Activated CD4-positive, alpha-beta T cell treated with anti-CD3 and anti-CD28 coated beads for 48 hours (primary cell): ENCODE data around the gene CCNDBP1.
"Not testable (repeated sequence)": the region's sequence is repeated elsewhere in the genome, so short reads cannot be mapped to it uniquely, and the experiment has no call there.

Source experiments
- DNase-seq: peaks from one replicate; pipeline ENCODE4 v3.0.0-alpha.2; 2020

Gene CCNDBP1

DNA sequence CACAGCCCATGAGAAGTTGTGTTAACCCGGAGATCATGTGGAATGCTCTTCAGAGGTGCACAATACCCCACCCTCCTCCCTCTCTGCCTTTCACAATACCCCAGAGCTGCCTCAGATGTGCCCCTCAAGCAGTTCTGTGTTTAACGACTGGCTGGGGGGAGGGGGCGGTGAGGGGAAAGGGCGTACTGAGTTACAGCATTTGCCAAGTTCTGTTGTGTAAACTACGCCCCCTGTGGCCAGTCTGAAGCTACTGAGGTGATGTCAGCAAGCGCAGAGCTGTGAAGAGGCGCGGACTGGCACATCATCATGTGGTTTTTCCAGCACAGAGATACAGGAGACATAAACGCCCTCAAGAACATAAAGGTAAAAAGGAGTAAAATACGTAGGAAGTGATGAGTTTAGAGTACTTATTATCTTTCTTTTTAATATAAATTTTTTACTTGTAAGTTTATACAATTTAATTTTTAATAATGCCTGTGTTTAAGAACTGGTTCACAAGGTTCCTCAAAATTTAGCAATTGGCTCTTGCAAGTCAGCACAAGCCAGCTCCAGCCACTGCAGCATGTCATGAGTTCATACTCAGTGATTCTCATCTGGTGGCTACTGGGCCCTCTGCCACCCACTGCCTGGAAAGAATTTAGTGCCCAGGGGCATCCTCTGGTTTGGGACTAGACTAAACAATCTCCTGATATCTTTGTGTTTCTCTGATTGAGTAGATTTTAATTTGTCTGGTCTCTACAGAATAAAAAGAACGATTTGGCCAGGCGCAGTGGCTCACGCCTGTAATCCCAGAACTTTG, 33.9 kb downstream of the CCNDBP1 start:
- peak; percentile 30 for DNase-seq

DNA sequence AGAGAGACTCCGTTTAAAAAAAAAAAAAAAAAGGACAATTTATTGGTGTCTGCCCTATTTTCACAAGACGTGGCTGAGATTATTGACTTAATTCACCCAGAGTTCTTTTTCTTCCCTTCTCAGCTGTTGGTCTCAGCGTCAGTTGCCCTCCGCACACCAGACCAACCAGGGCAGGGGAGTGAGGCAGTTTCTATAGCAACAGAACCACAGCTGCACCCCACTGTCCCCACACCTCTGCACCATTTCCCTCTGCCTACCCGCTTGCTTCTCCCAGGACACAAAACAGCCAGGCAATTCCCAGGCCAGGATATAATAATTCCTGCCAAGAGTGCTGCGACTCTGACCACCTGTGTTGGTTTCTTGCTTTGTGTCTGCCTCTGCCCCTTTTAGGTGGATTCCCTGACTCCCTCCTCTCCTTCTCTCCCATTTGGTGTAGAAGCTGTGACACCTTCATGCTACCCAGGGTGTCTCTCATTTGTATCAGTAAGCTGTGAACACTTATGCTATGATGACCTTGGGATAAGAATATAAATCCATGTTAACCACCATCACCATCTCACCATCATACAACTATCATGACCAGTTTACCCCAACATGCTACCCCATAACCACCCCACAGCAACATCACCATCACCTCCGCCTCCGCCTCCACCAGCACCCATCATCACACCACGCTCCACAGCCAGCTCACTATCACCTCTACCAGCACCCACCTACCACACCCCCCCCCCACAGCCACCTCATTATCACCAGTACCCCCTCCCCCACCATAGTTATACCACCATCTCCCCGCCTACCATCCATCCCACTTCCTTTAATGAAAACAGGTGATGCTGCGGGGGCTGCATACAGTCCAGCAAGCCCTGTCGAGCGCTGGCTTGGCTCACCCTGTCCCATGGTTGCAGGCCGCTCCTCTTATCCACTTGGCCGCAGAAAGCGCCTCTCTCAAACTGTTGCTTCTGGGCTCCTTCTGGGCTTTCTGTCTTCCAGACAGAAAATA, 35.0 kb downstream of the CCNDBP1 start:
- DNase-seq: no peak

DNA sequence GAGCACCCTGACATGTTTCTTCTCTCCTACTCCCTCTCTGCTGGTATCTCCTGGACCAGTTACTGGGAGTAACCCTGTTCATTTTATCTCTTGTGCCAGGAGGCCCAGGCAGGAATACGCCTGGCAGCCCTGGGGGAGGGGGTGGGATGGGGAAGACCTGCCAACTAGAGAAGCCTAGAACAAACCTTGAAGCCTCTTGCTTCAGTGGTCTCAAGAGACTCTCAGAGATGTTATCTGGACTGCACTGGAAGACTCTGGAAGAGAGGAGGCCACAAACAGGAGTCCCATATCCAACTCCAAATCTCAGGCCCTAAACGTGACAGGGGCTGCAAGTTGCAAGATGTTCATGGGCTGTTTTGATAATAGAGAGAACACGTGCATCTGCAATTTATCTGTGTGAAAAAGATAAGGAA, 35.8 kb downstream of the CCNDBP1 start, which contains the start of gene EPB42:
TSS of gene EPB42 (minus strand) at position 28 of the 413 bp plus-strand sequence. CDS start 193 bp downstream, outside the sequence.
- no peak for DNase-seq

DNA sequence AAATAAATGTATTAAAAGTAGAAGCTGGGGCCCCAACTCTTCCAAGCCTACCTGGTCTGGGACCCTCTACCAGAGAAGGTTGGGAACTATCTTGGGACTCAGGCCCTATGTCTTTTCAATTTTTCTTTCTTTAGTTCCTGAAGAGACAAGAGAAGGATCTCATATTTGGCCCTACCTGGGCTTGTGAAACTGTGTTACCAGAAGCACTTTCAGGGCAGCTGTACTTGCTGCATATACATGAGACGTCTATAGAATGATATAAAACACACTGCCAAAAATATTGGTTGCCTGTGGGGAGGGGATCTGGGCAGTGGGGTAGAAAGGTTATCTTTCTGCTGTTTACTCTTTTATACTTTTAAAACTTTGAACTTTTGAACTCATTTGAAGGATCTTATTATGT, 36.2 kb downstream of the CCNDBP1 start:
- DNase-seq: no peak

DNA sequence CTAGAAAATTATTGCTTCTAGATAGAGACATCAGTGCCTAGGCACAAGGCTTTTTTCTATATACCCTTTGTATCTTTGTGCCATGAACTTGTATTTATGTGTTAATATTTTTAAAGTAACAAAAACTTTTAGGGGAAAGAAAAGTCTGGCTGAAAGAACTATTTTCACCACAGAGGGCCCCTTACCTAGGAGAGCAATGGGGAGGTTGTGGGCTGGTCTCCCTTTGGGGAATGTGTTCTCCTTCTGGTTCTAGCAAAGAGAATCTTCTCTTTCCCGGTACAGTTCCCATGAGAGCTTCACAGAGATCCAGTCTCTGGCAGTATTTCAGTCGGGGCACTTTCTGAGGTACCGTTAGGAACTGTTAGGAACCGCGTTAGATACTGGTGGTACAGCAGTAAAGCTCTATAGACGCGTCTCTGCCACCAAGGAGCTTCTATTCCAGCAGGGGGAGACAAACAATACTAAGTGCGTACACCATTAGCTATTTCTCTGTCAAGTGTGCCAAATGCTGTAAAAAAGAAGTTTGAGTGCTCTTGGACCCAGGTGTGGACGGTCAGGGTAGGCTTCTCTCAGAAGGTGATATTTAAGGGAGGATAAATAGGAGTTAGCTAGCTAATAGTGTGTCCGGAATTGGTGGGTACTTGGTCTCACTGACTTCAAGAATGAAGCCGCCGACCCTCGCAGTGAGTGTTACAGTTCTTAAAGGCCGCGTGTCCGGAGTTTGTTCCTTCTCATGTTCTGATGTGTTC, 40.2 kb downstream of the CCNDBP1 start:
- DNase-seq: peak; percentile 57

DNA sequence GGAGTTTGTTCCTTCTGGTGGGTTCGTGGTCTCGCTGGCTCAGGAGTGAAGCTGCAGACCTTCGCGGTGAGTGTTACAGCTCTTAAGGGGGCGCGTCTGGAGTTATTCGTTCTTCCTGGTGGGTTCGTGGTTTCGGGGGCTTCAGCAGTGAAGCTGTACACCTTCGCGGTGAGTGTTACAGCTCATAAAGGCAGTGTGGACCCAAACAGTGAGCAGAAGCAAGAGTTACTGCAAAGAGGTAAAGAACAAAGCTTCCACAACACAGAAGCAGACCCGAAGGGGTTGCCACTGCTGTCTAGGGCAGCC, 40.7 kb downstream of the CCNDBP1 start:
- not testable (repeated sequence) for DNase-seq

DNA sequence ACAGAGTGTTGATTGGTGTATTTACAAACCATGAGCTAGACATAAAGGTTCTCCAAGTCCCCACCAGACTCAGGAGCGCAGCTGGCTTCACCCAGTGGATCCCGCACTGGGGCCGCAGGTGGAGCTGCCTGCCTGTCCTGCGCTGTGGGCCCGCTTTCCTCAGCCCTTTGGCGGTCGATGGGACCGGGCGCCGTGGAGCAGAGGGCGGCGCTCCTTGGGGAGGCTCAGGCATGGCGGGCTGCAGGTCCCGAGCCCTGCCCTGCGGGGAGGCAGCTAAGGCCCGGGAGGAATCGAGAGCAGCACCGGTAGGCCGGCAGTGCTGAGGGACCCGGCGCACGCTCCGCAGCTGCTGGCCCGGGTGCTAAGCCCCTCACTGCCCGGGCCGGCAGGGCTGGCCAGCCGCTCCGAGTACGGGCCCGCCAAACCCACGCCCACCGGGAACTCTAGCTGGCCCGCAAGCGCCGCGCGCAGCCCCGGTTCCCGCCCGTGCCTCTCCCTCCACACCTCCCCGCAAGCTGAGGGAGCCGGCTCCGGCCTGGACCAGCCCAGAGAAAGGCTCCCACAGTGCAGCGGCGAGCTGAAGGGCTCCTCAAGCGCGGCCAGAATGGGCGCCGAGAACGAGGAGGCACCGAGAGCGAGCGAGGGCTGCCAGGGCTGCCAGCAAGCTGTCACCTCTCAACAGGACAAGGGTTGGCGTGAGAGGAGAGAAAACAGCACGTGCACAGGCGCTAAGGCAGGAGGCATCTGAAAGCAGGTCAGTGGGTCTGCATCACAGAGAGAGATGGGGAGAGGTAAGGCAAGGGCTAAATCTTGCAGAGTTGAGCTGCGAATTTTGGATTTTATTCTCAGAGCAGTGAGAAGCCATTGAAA, 41.5 kb downstream of the CCNDBP1 start:
- no peak for DNase-seq

DNA sequence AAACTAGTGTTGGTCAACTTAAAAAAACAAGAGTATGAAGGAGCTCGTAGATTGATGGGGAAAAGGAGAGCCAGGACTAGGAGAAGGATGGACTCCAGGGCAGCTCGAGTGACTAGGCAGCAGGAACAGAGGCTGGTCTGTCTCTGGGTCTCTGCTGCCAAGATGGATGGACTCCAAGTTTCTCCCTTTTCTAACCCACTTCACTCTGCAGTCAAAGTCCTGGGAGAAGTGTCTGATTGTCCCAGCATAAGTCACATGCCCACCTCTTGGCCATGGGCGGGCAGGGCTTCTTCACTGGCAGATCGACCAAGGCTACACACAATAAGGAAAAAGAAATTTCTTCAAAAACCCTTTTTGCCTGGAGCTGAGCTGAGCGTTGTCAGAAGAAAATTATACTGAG, 44.8 kb downstream of the CCNDBP1 start:
- no peak for DNase-seq

DNA sequence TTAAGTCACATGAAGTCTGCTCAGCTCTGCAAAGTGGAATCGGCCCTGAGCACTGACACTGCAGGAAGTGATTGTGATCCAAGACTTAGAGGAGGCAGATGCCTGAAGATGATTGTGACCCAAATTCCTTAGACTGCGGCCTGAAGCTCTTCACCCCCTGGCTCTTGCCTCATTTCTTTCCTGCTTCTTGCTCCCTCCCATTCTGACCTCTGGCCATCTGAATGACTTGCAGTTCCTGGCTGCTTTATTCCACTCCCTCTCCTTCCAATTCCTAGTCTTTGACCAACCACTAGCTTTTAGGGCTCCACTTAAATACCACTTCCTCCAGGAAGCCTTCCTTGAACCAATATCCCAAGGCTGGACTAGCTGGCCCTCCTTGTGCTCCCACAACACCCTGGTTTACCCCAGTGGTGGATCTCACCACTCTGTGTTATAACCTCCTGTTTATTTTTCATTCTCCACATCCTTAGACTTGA, 45.5 kb downstream of the CCNDBP1 start:
- DNase-seq: no peak

DNA sequence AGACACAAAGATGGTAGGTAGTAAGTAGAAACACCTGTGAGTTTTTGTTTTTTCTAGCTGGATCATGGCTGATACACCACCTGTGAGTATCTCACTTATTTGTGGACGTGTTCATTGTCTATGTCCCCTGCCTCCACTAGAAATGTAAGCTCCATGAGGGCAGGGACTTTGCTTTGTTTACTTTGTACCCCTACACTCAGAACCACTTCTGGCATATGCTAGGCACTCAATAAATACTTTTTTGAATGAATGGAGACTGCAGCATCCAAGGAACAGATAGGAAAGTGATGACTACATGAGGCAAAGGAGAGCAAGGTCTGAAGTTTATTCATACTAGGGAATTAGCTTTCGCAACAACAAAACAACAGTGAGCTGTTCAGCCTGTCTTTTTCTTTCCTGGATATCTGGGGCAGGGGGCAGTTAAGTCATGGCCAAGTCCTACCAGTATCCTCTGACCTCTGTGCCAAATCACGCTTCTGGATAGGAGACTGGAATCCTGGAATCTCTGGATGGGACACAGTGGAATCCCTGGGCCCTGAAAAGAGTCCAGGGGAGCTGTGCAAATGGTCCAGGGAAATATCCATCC, 47.2 kb downstream of the CCNDBP1 start:
- no peak for DNase-seq

DNA sequence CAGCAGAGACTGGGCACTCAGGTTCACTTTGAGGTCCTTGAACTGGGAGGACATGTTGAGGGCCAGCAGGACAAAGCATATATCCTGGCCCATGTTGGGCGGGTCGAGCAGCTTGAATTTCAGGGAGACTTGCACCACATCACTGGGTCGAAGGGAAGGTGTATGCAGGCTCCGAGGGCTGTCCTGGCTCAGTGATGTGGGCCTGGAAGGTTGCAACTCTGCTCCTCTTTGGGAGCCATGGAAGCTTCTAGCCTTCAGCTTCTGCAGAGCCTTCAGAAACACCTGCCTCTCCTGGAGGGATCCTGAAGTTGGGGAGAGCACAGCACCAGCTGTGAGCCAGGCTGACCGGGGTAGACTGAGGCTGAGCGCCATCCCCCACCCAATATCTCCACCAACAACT, 50.3 kb downstream of the CCNDBP1 start:
- no peak for DNase-seq

DNA sequence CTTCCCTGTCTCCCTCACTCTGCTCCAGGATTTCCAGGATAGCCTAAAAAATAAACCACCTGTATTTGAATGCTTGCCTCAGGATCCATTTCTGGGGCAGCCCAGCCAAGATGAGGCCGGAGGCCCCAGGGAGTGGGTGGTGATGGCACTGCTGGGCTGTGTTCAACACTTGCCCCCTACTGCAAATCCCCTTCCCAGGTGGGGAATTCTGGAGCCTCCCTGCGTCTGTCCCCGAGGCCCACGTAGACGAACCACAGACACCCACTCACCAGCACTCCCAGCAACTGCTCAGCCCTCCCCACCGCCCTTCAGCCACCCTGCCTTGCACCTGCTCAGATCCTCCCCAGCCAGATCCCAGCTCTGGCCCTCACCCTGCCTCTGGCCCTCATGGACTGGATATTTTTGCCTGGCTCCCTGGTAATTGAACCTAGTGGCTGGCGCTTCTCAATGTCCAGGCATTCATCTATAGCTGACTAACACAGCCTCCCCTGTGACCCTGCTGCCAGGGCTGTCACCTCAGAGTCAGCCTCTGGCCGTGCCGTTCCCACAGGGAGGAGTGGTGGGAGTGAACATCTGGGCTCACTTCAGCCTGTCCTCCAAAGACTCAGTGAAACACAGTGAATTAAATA, 52.8 kb downstream of the CCNDBP1 start:
- DNase-seq: no peak

DNA sequence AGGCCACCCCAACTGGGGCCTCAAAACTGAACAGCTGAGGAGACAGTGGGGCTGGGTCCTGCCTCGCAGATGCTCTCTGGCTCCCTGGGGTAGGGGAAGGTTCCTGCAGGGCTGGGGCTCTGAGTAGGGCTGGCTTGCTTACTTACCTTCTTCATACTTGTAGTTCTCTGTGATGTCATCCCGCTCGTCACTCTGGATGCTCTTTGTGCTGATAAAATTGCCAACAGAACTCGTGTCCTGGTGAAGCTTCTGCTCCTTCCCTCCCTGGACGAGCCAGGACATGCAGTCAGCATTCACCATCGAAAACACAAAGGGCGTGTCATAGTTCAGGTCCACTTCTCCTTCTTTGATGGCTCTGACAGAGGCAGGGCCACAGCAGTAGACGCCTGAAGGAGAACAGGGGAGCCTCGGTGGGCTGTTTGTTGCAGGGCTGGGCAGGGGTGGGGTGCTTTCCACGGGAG, 53.5 kb downstream of the CCNDBP1 start:
- DNase-seq: no peak

DNA sequence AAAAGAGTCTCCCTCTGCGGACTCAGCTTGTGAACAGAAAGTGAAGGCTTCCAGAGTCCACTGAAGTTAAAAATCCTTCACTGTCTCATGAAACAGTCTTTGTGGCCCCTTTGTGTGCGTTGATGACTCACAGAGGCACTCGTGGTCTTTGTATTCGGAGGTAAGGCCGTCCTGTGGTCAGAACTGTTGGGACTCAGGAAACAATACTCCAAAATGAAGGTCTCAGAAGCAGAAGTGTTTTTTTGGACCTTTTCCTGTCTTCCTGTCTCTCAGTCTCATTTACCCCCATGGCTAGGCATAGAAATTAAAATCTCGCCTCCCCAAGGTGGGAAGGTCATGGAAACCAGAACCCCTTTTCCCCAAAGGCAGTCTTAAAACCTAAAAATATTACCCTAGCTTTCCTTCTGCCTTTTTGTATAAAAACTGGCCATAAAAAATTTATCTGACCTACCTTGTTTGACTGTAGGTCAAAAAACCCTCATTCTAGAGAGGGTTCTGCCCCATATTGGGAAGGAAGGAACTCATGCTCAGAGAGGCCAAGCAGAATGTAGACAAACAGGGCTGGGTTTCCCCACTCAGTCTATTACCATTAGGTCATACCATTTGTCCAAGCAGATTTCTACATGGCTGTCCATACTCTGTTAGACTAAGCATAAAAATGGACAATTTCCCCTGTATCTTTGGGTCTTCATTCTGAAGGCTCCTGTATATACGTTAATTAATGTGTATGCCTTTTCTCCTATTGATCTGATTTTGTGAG, 54.7 kb downstream of the CCNDBP1 start:
- no peak for DNase-seq

DNA sequence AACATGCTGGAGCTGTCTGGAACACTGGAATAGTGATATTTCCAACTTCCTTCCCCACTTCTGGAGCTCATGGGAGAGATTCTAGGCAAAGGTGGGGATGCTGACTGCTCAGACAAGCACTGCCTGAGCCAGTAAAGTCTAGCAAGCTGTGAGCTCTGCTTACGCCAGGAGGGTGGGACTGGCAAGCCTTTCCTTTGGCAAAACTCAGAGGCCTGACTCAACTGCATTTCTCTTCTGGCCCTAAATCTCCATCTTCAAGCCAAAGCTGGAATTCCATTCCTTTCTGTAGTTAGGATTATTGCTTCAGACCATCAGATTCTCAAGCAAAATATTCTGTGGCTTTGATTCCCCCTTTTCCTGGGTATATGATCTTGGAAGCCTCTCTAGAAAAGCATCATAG, 55.9 kb downstream of the CCNDBP1 start:
- no peak for DNase-seq

DNA sequence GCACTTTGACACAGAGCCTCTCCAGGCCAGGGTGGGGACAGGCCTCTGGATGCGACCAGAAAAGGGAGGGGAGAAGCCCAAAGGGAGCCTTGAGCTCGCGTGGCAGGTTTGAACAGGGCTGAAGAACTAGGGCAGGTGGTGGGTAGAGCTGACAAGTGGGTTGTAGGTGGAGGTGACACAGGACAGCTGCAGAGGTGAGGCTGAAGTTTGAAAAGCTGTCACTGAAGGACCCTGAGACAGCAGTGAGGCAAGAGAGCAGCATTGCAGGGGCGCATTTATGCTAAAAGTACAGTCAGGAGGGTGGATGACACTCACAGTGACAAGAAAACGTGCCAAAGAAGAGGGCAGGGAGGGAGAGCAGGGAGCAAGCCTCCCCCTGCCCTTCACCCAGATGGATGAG, 57.4 kb downstream of the CCNDBP1 start:
- DNase-seq: no peak

DNA sequence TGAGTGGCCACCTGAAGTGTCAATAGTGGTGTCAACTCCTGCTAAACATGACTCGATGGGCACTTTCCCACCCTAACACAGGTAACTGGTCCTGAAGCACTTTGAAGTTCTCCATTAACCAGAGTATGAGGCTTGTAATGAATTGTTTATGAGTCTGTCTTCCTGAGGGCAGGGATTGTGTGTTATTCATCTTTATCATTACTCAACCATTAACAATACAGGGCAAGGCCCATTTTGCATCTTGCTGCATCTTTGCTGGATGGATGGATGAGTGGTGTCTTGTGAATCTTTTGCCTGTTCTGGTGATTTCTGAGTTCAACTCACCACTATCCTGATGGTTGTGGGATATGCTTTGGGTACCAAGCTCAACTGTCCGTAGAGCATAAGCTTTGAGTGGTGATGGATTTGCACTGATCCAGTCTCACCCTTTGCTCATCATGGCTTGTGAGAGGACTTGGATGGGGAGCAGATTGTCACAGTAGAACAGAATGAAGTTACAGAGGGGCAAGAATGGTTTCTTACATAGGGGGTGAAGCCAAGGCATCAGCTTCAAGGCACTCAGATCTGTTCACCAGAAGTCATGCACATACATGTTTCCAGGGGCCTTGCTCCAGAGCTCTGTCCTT, 57.9 kb downstream of the CCNDBP1 start:
- no peak for DNase-seq

DNA sequence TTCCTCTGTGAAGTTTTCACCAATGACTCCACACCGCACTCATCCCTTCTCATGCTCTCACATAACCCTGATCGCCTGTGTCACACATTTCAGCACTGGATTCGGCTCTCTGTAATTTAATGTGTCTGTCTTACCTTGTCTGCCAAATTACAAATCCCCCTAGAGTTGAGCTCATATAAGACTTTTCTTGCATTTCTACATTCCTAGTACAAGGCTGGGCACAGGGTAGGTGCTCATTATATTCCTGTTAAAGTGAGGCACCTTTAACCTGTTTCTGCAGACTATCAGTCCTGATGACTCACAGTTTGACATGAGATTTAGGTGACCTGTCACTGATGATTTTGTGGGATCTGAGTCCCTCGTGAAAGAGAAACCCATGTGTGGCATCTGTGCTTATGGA, 58.9 kb downstream of the CCNDBP1 start:
- no peak for DNase-seq

DNA sequence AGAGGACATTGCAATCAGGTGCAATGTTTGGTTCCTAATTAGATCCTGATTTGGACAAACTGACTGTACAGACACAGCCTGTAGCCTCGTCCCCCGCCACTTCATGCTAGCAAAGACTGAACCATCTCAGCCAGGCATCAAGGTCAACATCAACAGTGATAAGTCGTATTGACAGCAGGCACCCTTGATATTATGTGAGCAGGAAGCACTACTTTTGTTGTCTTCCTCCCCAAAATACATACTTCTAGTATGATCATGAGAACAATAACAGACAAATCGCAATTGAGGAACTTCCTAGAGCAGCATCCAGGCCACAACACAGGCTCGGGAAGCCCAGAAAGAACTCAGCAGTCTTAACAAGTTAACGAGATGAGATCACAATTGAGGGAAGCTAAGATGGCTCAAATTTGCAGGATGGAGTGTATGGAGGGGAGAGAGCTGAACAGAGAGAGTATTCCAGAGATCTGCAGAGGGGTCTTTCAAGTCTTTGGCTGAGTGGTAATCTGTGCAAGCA, 61.1 kb downstream of the CCNDBP1 start:
- no peak for DNase-seq
